GM12892 (cell line): ENCODE results near the gene TESK1.

Experiments
- POLR2A ChIP-seq: IDR thresholded peaks from 2 replicates; pipeline ENCODE4 v1.6.1; 2011; ENCODE audit warnings: low read depth, low read length, control low read depth
- TAF1 ChIP-seq: IDR thresholded peaks from 2 replicates; pipeline ENCODE4 v1.6.1; 2011; ENCODE audit warnings: low read depth, mild to moderate bottlenecking, control low read depth, low read length, borderline replicate concordance

- no peak for TF ChIP-seq POLR2A
- no peak for TF ChIP-seq TAF1
Measured at GRCh38 chr9:35604578-35605350, at the start of gene TESK1.
